H1 (cell line): ENCODE data around the gene C19orf12. TPM values are rescaled to one million over a fixed set of nuclear protein-coding genes. Genes with fewer than 3 reads are reported as not detected.

Experiments
- CTCF ChIA-PET: fragments of 300-600 bp; sonication (Branson Sonifier 250); formaldehyde crosslinking; loops from one replicate; lab custom pipeline; 2021; ENCODE audit not compliant: partially characterized antibody; lab: Charles Lee
- POLR2A ChIA-PET: fragments of 300-600 bp; sonication (Branson Sonifier 250); formaldehyde crosslinking; loops from one replicate; lab custom pipeline; 2021; ENCODE audit warnings: inconsistent platforms; ENCODE audit not compliant: partially characterized antibody; lab: Charles Lee
- DNase-seq, 2 experiments: peaks; one replicate each; pipeline versions ENCODE4 v3.0.0 to v3.0.0-alpha.2; 2010 to 2022; ENCODE audit warnings: low spot score in 2 of 2, low read depth in 1 of 2, mixed read lengths in 1 of 2
- FAIRE-seq: peaks from 2 replicates; lab custom pipeline; 2011; peaks lifted over from hg19 to GRCh38; lab: Jason Lieb, UNC
- H2AFZ ChIP-seq: 2 replicates; pipeline ENCODE4 v1.8.1; 2012; ENCODE audit warnings: low read length, inconsistent platforms
- H2AK5ac ChIP-seq: 2 replicates; pipeline ENCODE4 v1.6.1; 2013; ENCODE audit warnings: low read depth, low read length
- H2BK120ac ChIP-seq: replicated peaks from 2 replicates; pipeline ENCODE3; 2013; ENCODE audit warnings: low read depth, low read length, inconsistent platforms
- H2BK12ac ChIP-seq: 2 replicates; pipeline ENCODE4 v1.6.1; 2013; ENCODE audit warnings: low read depth, low read length
- H2BK15ac ChIP-seq: 2 replicates; pipeline ENCODE4 v1.6.1; 2013; ENCODE audit warnings: low read length
- H2BK20ac ChIP-seq: 2 replicates; pipeline ENCODE4 v1.6.1; 2013; ENCODE audit warnings: low read length
- H2BK5ac ChIP-seq: 2 replicates; pipeline ENCODE4 v1.6.1; 2013; ENCODE audit warnings: low read depth, low read length
- H3K14ac ChIP-seq: 2 replicates; pipeline ENCODE4 v1.6.1; 2013; ENCODE audit warnings: inconsistent platforms; ENCODE audit not compliant: insufficient read length
- H3K18ac ChIP-seq: 2 replicates; pipeline ENCODE4 v1.6.1; 2013; ENCODE audit warnings: low read length; ENCODE audit errors: extremely low read depth
- H3K23ac ChIP-seq: 2 replicates; pipeline ENCODE4 v1.6.1; 2013; ENCODE audit warnings: inconsistent platforms; ENCODE audit not compliant: insufficient read length
- H3K23me2 ChIP-seq: 2 replicates; pipeline ENCODE4 v1.6.1; 2013; ENCODE audit warnings: low read depth, low read length
- H3K27ac ChIP-seq: 2 replicates; pipeline ENCODE4 v1.6.1; 2011; ENCODE audit warnings: low read depth, low read length, inconsistent platforms
- H3K27me3 ChIP-seq, 4 experiments: replicated peaks in 1 of 4; 1 replicate in 1 of 4; 2 replicates in 3 of 4; pipeline versions ENCODE4 v1.6.1 to v1.8.1; 2011 to 2013; ENCODE audit warnings: low read length in 3 of 4, mild to moderate bottlenecking in 3 of 4, inconsistent platforms in 2 of 4, mixed read lengths in 2 of 4, moderate library complexity in 1 of 4; ENCODE audit not compliant: control insufficient read depth in 3 of 4, insufficient read depth in 3 of 4; ENCODE audit errors: extremely low read depth in 1 of 4
- H3K36me3 ChIP-seq, 4 experiments: 2 replicates each; pipeline versions ENCODE4 v1.6.1 to v1.8.1; 2011 to 2013; ENCODE audit warnings: mild to moderate bottlenecking in 4 of 4, low read length in 3 of 4, moderate library complexity in 2 of 4, control low read depth in 1 of 4, inconsistent platforms in 1 of 4; ENCODE audit not compliant: insufficient read depth in 4 of 4, control insufficient read depth in 2 of 4
- H3K4ac ChIP-seq: replicated peaks from 2 replicates; pipeline ENCODE3; 2013; ENCODE audit warnings: low read length, low read depth, mixed read lengths, inconsistent platforms; ENCODE audit not compliant: insufficient read length
- H3K4me1 ChIP-seq, 4 experiments: replicated peaks in 1 of 4; 1 replicate in 1 of 4; 2 replicates in 3 of 4; pipeline versions ENCODE4 v1.6.1 to v1.8.1; 2011 to 2013; ENCODE audit warnings: low read length in 3 of 4, inconsistent platforms in 2 of 4, mixed read lengths in 1 of 4; ENCODE audit not compliant: insufficient read depth in 4 of 4, control insufficient read depth in 3 of 4
- H3K4me2 ChIP-seq, 2 experiments: 2 replicates each; pipeline versions ENCODE4 v1.6.1 to v1.8.1; 2011 to 2013; ENCODE audit warnings: low read depth in 2 of 2, low read length in 2 of 2, control low read depth in 1 of 2, inconsistent platforms in 1 of 2, mild to moderate bottlenecking in 1 of 2; ENCODE audit not compliant: insufficient read depth in 1 of 2
- H3K4me3 ChIP-seq, 4 experiments: fragments of 200-600, 300-600 bp in 1 of 4; sonication (generic), shearing (Covaris generic), sonication (Bioruptor Twin) in 1 of 4; 2 replicates each; pipeline versions ENCODE4 v1.5.1 to v1.8.1; 2011 to 2016; ENCODE audit warnings: low read length in 4 of 4, low read depth in 3 of 4, control low read depth in 2 of 4, inconsistent platforms in 2 of 4, mild to moderate bottlenecking in 2 of 4, mixed read lengths in 1 of 4, moderate library complexity in 1 of 4; ENCODE audit not compliant: insufficient read depth in 2 of 4; ENCODE audit errors: extremely low read depth in 1 of 4
- H3K56ac ChIP-seq: replicated peaks from 2 replicates; pipeline ENCODE3; 2013; ENCODE audit warnings: low read depth, mild to moderate bottlenecking, mixed read lengths, low read length, inconsistent platforms; ENCODE audit not compliant: insufficient read length
- H3K79me1 ChIP-seq: 2 replicates; pipeline ENCODE4 v1.6.1; 2013; ENCODE audit warnings: low read depth, low read length, control low read depth
- H3K79me2 ChIP-seq, 2 experiments: 2 replicates each; pipeline versions ENCODE4 v1.6.1 to v1.8.1; 2012 to 2013; ENCODE audit warnings: low read length in 2 of 2, mild to moderate bottlenecking in 2 of 2, inconsistent platforms in 1 of 2; ENCODE audit not compliant: insufficient read depth in 2 of 2, control insufficient read depth in 1 of 2
- H3K9ac ChIP-seq, 4 experiments: replicated peaks in 1 of 4; 1 replicate in 1 of 4; 2 replicates in 3 of 4; pipeline versions ENCODE4 v1.6.1 to v1.8.1; 2011 to 2013; ENCODE audit warnings: low read depth in 3 of 4, low read length in 3 of 4, control low read depth in 2 of 4, mild to moderate bottlenecking in 2 of 4, moderate library complexity in 2 of 4, inconsistent platforms in 1 of 4; ENCODE audit errors: extremely low read depth in 1 of 4
- H3K9me3 ChIP-seq, 2 experiments: 2 replicates each; pipeline versions ENCODE4 v1.6.1 to v1.8.1; 2012 to 2013; ENCODE audit warnings: mild to moderate bottlenecking in 2 of 2, moderate library complexity in 2 of 2, control low read depth in 1 of 2, inconsistent platforms in 1 of 2, low read depth in 1 of 2, low read length in 1 of 2, mixed read lengths in 1 of 2; ENCODE audit not compliant: insufficient read depth in 2 of 2
- H4K20me1 ChIP-seq, 2 experiments: replicated peaks in 1 of 2; 2 replicates each; pipeline versions ENCODE3 to v1.8.1; 2011 to 2013; ENCODE audit warnings: inconsistent platforms in 2 of 2, low read length in 2 of 2, mild to moderate bottlenecking in 1 of 2; ENCODE audit not compliant: insufficient read depth in 2 of 2, control insufficient read depth in 1 of 2
- H4K5ac ChIP-seq: 2 replicates; pipeline ENCODE4 v1.6.1; 2013; ENCODE audit warnings: low read length, low read depth, mixed read lengths, inconsistent platforms; ENCODE audit not compliant: insufficient read length
- H4K8ac ChIP-seq: 2 replicates; pipeline ENCODE4 v1.8.0; 2013; ENCODE audit warnings: mild to moderate bottlenecking, moderate library complexity, low read length, inconsistent platforms; ENCODE audit not compliant: insufficient read depth; ENCODE audit errors: extremely low read depth
- H4K91ac ChIP-seq: replicated peaks from 2 replicates; pipeline ENCODE3; 2013; ENCODE audit warnings: low read length, mixed read lengths, inconsistent platforms; ENCODE audit not compliant: insufficient read length
- BCL11A ChIP-seq, 2 experiments: IDR thresholded peaks; one replicate each; pipeline ENCODE4 v1.6.1; 2011; ENCODE audit warnings: low read depth in 2 of 2, low read length in 2 of 2, mild to moderate bottlenecking in 2 of 2
- CHD1 ChIP-seq: IDR thresholded peaks from 2 replicates; pipeline ENCODE4 v1.6.1; 2012; ENCODE audit warnings: low read depth, low read length, improper control_type of control experiment
- CHD2 ChIP-seq: IDR thresholded peaks from 2 replicates; pipeline ENCODE4 v1.6.1; 2012; ENCODE audit warnings: low read length, improper control_type of control experiment
- CTBP2 ChIP-seq: IDR thresholded peaks from 2 replicates; pipeline ENCODE4 v1.7.0; 2011; ENCODE audit warnings: borderline replicate concordance, mild to moderate bottlenecking, moderate library complexity, mixed read lengths, low read length; ENCODE audit not compliant: insufficient read depth, insufficient read length
- FOSL1 ChIP-seq: IDR thresholded peaks from 2 replicates; pipeline ENCODE4 v1.6.1; 2011; ENCODE audit warnings: mild to moderate bottlenecking, low read depth, low read length, moderate library complexity; ENCODE audit not compliant: insufficient read depth
- NANOG ChIP-seq: IDR thresholded peaks from 2 replicates; pipeline ENCODE4 v1.6.1; 2011; ENCODE audit warnings: low read length, low read depth, mild to moderate bottlenecking, inconsistent platforms; ENCODE audit not compliant: insufficient read depth, poor library complexity, severe bottlenecking
- NRF1 ChIP-seq: IDR thresholded peaks from 2 replicates; pipeline ENCODE4 v1.6.1; 2011; ENCODE audit warnings: mild to moderate bottlenecking, low read depth, low read length, improper control_type of control experiment
- POLR2A ChIP-seq, 2 experiments: IDR thresholded peaks; 1 replicate in 1 of 2; 2 replicates in 1 of 2; pipeline ENCODE4 v1.6.1; 2011; ENCODE audit warnings: low read depth in 2 of 2, low read length in 2 of 2, mild to moderate bottlenecking in 2 of 2; ENCODE audit errors: control extremely low read depth in 1 of 2
- SUZ12 ChIP-seq: fragments of 200-600 bp; sonication (generic); IDR thresholded peaks from 2 replicates; pipeline ENCODE4 v1.6.1; 2012; ENCODE audit warnings: mild to moderate bottlenecking, inconsistent platforms, low read length, moderate library complexity, mixed read lengths
- TBP ChIP-seq: IDR thresholded peaks from 2 replicates; pipeline ENCODE4 v1.6.1; 2011; ENCODE audit warnings: low read depth, low read length, improper control_type of control experiment
- TEAD4 ChIP-seq: IDR thresholded peaks from 2 replicates; pipeline ENCODE4 v1.6.1; 2012; ENCODE audit warnings: low read depth, low read length, inconsistent platforms, mixed read lengths
- YY1 ChIP-seq: IDR thresholded peaks from 2 replicates; pipeline ENCODE4 v1.6.1; 2011; ENCODE audit warnings: low read depth, mild to moderate bottlenecking, low read length
- WGBS, 2 experiments: shearing (Covaris generic) in 1 of 2; methylation state at CpG; one replicate each; pipeline versions ENCODE4 v1.1.6 to v1.1.7; 2013 to 2015; ENCODE audit warnings: low lambda C conversion rate in 2 of 2, mixed read lengths in 2 of 2, inconsistent platforms in 1 of 2, low coverage in 1 of 2, missing lambda C conversion rate in 1 of 2; ENCODE audit not compliant: insufficient replicate concordance in 2 of 2, insufficient coverage in 1 of 2, insufficient read length in 1 of 2; ENCODE audit errors: extremely low coverage in 1 of 2, missing lambda C conversion rate in 1 of 2; 5-methylcytosine and 5-hydroxymethylcytosine counted together
- polyA plus RNA-seq, 7 experiments: library from polyadenylated mRNA; depleted of rRNA in 3 of 7; stranded (reverse) in 5 of 7; unstranded in 2 of 7; fragments of >200 nt in 5 of 7; fragments of 200-250 nt in 2 of 7; gene quantifications; 1 replicate in 5 of 7; 2 replicates in 1 of 7; 4 replicates in 1 of 7; pipeline versions ENCODE4 v1.2.1 to v1.2.3, GENCODE V29; 2011 to 2013; ENCODE audit warnings: missing spikeins in 2 of 7, mixed read lengths in 2 of 7
- total RNA-seq: library from RNA; stranded (reverse); fragmentation: NEBNext Ultra II Directional; extraction: Animal tissue kit (Norgen Biotek cat#: 25700); gene quantifications from 2 replicates; pipeline ENCODE4 v1.2.1, GENCODE V29; 2021

Gene C19orf12
- total and polyA plus RNA-seq, 2 of the 8 experiments (the other 6 are each of a cell fraction or from before 2014, with no cell fraction given) = 10.7 to 11.9 TPM

DNA sequence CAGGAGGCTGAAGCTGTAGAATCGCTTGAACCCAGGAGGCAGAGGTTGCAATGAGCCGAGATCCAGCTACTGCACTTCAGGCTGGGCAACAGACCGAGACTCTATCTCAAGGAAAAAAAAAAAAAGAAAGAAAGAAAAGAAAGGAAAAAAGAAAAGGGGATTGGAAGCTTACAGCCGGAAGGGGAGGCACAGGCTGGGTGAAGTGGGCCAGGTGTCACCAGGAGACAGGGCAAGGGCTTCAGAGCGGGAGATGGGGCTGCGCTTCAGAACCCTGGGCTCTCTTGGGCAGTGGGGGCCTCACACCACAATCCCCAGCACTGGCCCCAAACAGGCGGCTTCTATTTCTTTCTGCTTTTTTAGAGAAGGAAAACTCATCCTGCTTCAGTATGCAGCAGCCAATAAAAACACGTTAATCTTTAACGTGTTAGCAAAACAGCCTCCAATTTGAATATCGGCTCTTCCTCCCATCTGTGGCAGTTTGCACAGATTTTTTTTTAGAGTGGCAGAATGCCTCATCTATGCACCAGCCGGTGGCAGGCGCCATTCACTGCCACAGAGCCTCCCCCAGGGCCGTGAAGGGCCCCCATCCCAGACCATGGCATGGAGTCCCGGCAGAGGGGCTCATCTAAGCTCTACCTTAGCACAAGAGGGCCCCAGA, 46.6 kb upstream of the C19orf12 start:
- Histone ChIP-seq H2BK20ac (no peak overlapping the region), H3K36me3 (no peaks in the 10 kb centered on the region), H2BK12ac (no peak overlapping the region), H3K23me2 (no peaks in the 10 kb centered on the region), H3K79me1 (no peaks in the 10 kb centered on the region), H3K27ac (no peak overlapping the region), H2AFZ (no peak overlapping the region), H3K14ac (no peak overlapping the region), H2BK120ac (no peak overlapping the region), H3K4me3 (no peak overlapping the region), H3K56ac (no peak overlapping the region), H3K23ac (no peak overlapping the region), H3K4ac (no peak overlapping the region), H4K20me1 (no peaks in the 10 kb centered on the region), H3K18ac (no peak overlapping the region), H3K27me3 (no peaks in the 10 kb centered on the region; a peak in 1 of 7 replicates), H3K4me2 (no peak overlapping the region), H2BK5ac (no peak overlapping the region), H4K91ac (no peak overlapping the region), H4K5ac (no peak overlapping the region), H3K79me2 (no peaks in the 10 kb centered on the region), H3K9ac (no peak overlapping the region), H2BK15ac (no peak overlapping the region), H3K4me1 (no peaks in the 10 kb centered on the region; a peak in 1 of 7 replicates), H2AK5ac (no peak overlapping the region), H3K9me3 (no peaks in the 10 kb centered on the region), H4K8ac (no peak overlapping the region)
- ChIA-PET CTCF (interaction anchor here (0.7 to 10.8 kb wide), 8 partner anchors 11 to 112 kb away, joined by 3 to 103 read pairs (median 4); no protein-coding TSS in a partner anchor), POLR2A (no interaction called here)
- FAIRE-seq (no peak), DNase-seq (no peak)
- 93% methylated on average over 10 of the region's 14 CpGs; no CpG with 5 or more reads in 1 of the 2 experiments for WGBS, 2 experiments
- TF ChIP-seq TEAD4 (no peak), NANOG (no peak), SUZ12 (no peak), TBP (no peak), CTBP2 (no peak), CHD1 (no peak), BCL11A (IDR thresholded peaks at IDR 0.05; ENCODE audit: low read depth in 2 of 2, low read length in 2 of 2) (no peak), POLR2A (IDR thresholded peaks at IDR 0.05; ENCODE audit: control extremely low read depth in 1 of 2, low read depth in 2 of 2, low read length in 2 of 2) (no peak), NRF1 (no peak), YY1 (no peak), CHD2 (no peak), FOSL1 (no peak)
